Neural progenitor cell (in vitro differentiated cells): Measurements from ENCODE around the gene SPC24. TPM values are rescaled to one million over a fixed set of nuclear protein-coding genes. Genes with fewer than 3 reads are reported as not detected.
"Not testable (repeated sequence)": the region's sequence is repeated elsewhere in the genome, so short reads cannot be mapped to it uniquely, and the experiment has no call there.

Experiments
- DNase-seq: peaks from one replicate; pipeline ENCODE4 v3.0.0-alpha.2; 2016; ENCODE audit warnings: low spot score
- H2AFZ ChIP-seq: fragments of 200-600 bp; sonication (generic); replicated peaks from 2 replicates; pipeline ENCODE4 v1.6.1; 2016; ENCODE audit warnings: antibody characterized with exemption
- H3F3A ChIP-seq: fragments of 200-600 bp; sonication (generic); 2 replicates; pipeline ENCODE4 v1.6.1; 2016; ENCODE audit warnings: antibody characterized with exemption, low read depth
- H3K27ac ChIP-seq: fragments of 200-600 bp; sonication (generic); 2 replicates; pipeline ENCODE4 v1.5.1; 2016; ENCODE audit warnings: mild to moderate bottlenecking
- H3K27me3 ChIP-seq: fragments of 200-600 bp; sonication (generic); 2 replicates; pipeline ENCODE4 v1.6.1; 2016; ENCODE audit warnings: mild to moderate bottlenecking, moderate library complexity
- H3K36me3 ChIP-seq: fragments of 200-600 bp; sonication (generic); 2 replicates; pipeline ENCODE4 v1.5.1; 2016
- H3K4me1 ChIP-seq: fragments of 200-600 bp; sonication (generic); 2 replicates; pipeline ENCODE4 v1.6.1; 2016; ENCODE audit warnings: mixed run types
- H3K4me2 ChIP-seq: fragments of 200-600 bp; sonication (generic); 2 replicates; pipeline ENCODE4 v1.6.1; 2016
- H3K4me3 ChIP-seq: fragments of 200-600 bp; sonication (generic); 2 replicates; pipeline ENCODE4 v1.5.1; 2016
- H3K79me2 ChIP-seq: fragments of 200-600 bp; sonication (generic); 2 replicates; pipeline ENCODE4 v1.6.1; 2016; ENCODE audit warnings: low read depth
- H3K9ac ChIP-seq: fragments of 200-600 bp; sonication (generic); 2 replicates; pipeline ENCODE4 v1.6.1; 2016
- H3K9me3 ChIP-seq: fragments of 200-600 bp; sonication (generic); 2 replicates; pipeline ENCODE4 v1.5.1; 2016; ENCODE audit warnings: low read depth
- H4K20me1 ChIP-seq: fragments of 200-600 bp; sonication (generic); 2 replicates; pipeline ENCODE4 v1.6.1; 2016; ENCODE audit warnings: low read depth
- H3K27ac Mint-ChIP-seq: 3 replicates; pipeline ENCODE4 v1.8.0; 2021; ENCODE audit warnings: mixed read lengths
- H3K27me3 Mint-ChIP-seq: 2 replicates; pipeline ENCODE4 v1.8.0; 2022; ENCODE audit warnings: low read depth, mild to moderate bottlenecking, inconsistent platforms, moderate library complexity, mixed read lengths; ENCODE audit not compliant: insufficient read depth
- H3K36me3 Mint-ChIP-seq: 3 replicates; pipeline ENCODE4 v1.8.0; 2021; ENCODE audit warnings: mixed read lengths
- H3K4me1 Mint-ChIP-seq: 3 replicates; pipeline ENCODE4 v1.8.0; 2021; ENCODE audit warnings: mixed read lengths
- H3K4me3 Mint-ChIP-seq: 3 replicates; pipeline ENCODE4 v1.8.0; 2021; ENCODE audit warnings: mild to moderate bottlenecking, moderate library complexity, mixed read lengths
- H3K9me3 Mint-ChIP-seq: 3 replicates; pipeline ENCODE4 v1.8.0; 2020; ENCODE audit warnings: mixed read lengths
- CTCF ChIP-seq: fragments of 200-600 bp; sonication (generic); IDR thresholded peaks from 2 replicates; pipeline ENCODE4 v1.5.1; 2017; ENCODE audit warnings: antibody characterized with exemption, mild to moderate bottlenecking
- EZH2 ChIP-seq: fragments of 200-600 bp; sonication (generic); IDR thresholded peaks from 2 replicates; pipeline ENCODE4 v1.6.1; 2017; ENCODE audit warnings: antibody characterized with exemption, mild to moderate bottlenecking, moderate library complexity
- EZH2phosphoT487 ChIP-seq: fragments of 200-600 bp; sonication (generic); IDR thresholded peaks from 2 replicates; pipeline ENCODE4 v1.6.1; 2017; ENCODE audit warnings: antibody characterized with exemption
- total RNA-seq: library from RNA; depleted of rRNA; stranded (reverse); fragments of >200 nt; gene quantifications from 2 replicates; pipeline ENCODE4 v1.2.3, GENCODE V29; 2015; ENCODE audit warnings: low replicate concordance

Gene SPC24
- total RNA-seq, 1 donor from 2014 or later: 57.1 TPM

- Mint-ChIP-seq H3K27me3 (peaks cover 9% of the 10 kb centered on the region), H3K27ac (peak overlapping the region; percentile 2), H3K36me3 (peaks cover 39% of the 10 kb centered on the region), H3K4me1 (peaks cover 7% of the 10 kb centered on the region), H3K9me3 (no peaks in the 10 kb centered on the region), H3K4me3 (peak overlapping the region; percentile 44)
- no peak for DNase-seq
- H3F3A ChIP-seq: peaks cover 16% of the 10 kb centered on the region
- H3K9me3 ChIP-seq: no peaks in the 10 kb centered on the region
- H3K36me3 ChIP-seq: peaks cover 15% of the 10 kb centered on the region
- no peak overlapping the region for H3K4me2 ChIP-seq
- no peak overlapping the region for H3K9ac ChIP-seq
- no peaks in the 10 kb centered on the region for H3K4me1 ChIP-seq
- H3K79me2 ChIP-seq: peaks cover 98% of the 10 kb centered on the region
- H3K27ac ChIP-seq: no peak overlapping the region
- H3K4me3 ChIP-seq: no peak overlapping the region
- H3K27me3 ChIP-seq: no peaks in the 10 kb centered on the region
- H2AFZ ChIP-seq: no peak overlapping the region
- TF ChIP-seq EZH2phosphoT487 (no peak), CTCF (no peak), EZH2 (no peak)
- peaks cover 91% of the 10 kb centered on the region for H4K20me1 ChIP-seq
These were observed 55.5 kb downstream of the SPC24 start for GRCh38 chr19:11100049-11100448.

GRCh38 chr19:11098861-11099260, 56.7 kb downstream of the SPC24 start:
- no peaks in the 10 kb centered on the region for H3K27me3 ChIP-seq
- Mint-ChIP-seq H3K36me3 (peaks cover 43% of the 10 kb centered on the region), H3K27me3 (peaks cover 9% of the 10 kb centered on the region), H3K4me1 (peaks cover 15% of the 10 kb centered on the region), H3K27ac (no peak overlapping the region), H3K9me3 (no peaks in the 10 kb centered on the region), H3K4me3 (no peak overlapping the region)
- H3K4me2 ChIP-seq: no peak overlapping the region
- H3K79me2 ChIP-seq: peaks cover 98% of the 10 kb centered on the region
- no peak overlapping the region for H3K4me3 ChIP-seq
- peaks cover 93% of the 10 kb centered on the region for H4K20me1 ChIP-seq
- H2AFZ ChIP-seq: no peak overlapping the region
- no peaks in the 10 kb centered on the region for H3K4me1 ChIP-seq
- no peak overlapping the region for H3K9ac ChIP-seq
- peaks cover 16% of the 10 kb centered on the region for H3F3A ChIP-seq
- TF ChIP-seq CTCF (no peak), EZH2 (no peak), EZH2phosphoT487 (no peak)
- H3K36me3 ChIP-seq: peaks cover 6% of the 10 kb centered on the region
- no peaks in the 10 kb centered on the region for H3K9me3 ChIP-seq
- no peak overlapping the region for H3K27ac ChIP-seq
- DNase-seq: no peak

GRCh38 chr19:11098327-11098726, 57.3 kb downstream of the SPC24 start:
- no peak overlapping the region for H3K27ac Mint-ChIP-seq
- TF ChIP-seq CTCF (no peak), EZH2 (no peak), EZH2phosphoT487 (no peak)
- H3K4me3 ChIP-seq: no peak overlapping the region
- no peak overlapping the region for H3K27ac ChIP-seq
- H3F3A ChIP-seq: peaks cover 16% of the 10 kb centered on the region
- peaks cover 42% of the 10 kb centered on the region for H3K36me3 Mint-ChIP-seq
- H3K27me3 Mint-ChIP-seq: peaks cover 9% of the 10 kb centered on the region
- H3K9me3 Mint-ChIP-seq: no peaks in the 10 kb centered on the region
- H3K9me3 ChIP-seq: no peaks in the 10 kb centered on the region
- DNase-seq: no peak
- H3K36me3 ChIP-seq: peaks cover 6% of the 10 kb centered on the region
- H3K4me3 Mint-ChIP-seq: no peak overlapping the region
- H2AFZ ChIP-seq: no peak overlapping the region
- no peak overlapping the region for H3K9ac ChIP-seq
- H3K79me2 ChIP-seq: peaks cover 99% of the 10 kb centered on the region
- no peaks in the 10 kb centered on the region for H3K27me3 ChIP-seq
- H4K20me1 ChIP-seq: peaks cover 93% of the 10 kb centered on the region
- peaks cover 17% of the 10 kb centered on the region for H3K4me1 Mint-ChIP-seq
- H3K4me1 ChIP-seq: no peaks in the 10 kb centered on the region
- H3K4me2 ChIP-seq: no peak overlapping the region

- Histone ChIP-seq H3K79me2 (peaks cover 99% of the 10 kb centered on the region), H3F3A (peaks cover 16% of the 10 kb centered on the region), H4K20me1 (peaks cover 95% of the 10 kb centered on the region)
- H3K27me3 Mint-ChIP-seq, H3K27me3 ChIP-seq, H3K4me3 ChIP-seq, H3K4me2 ChIP-seq, DNase-seq, H3K9ac ChIP-seq, H3K9me3 Mint-ChIP-seq, H3K27ac ChIP-seq, H3K36me3 ChIP-seq, H3K4me3 Mint-ChIP-seq, H2AFZ ChIP-seq, H3K9me3 ChIP-seq, H3K27ac Mint-ChIP-seq, H3K4me1 ChIP-seq: not testable (repeated sequence)
- Mint-ChIP-seq H3K36me3 (peaks cover 37% of the 10 kb centered on the region), H3K4me1 (peaks cover 21% of the 10 kb centered on the region)
These were observed 58.2 kb downstream of the SPC24 start for GRCh38 chr19:11097367-11097766.
